Forelimb muscle (tissue), 1 donor: ENCODE measurements around the gene ANTXR1. TPM values are rescaled to one million over a fixed set of nuclear protein-coding genes. Genes with fewer than 3 reads are reported as not detected.

Experiments
- DNase-seq: peaks from one replicate; pipeline ENCODE4 v3.0.0-alpha.2; 2013; ENCODE audit warnings: low read depth
- polyA plus RNA-seq: library from polyadenylated mRNA; unstranded; fragments of 120-200 nt; gene quantifications from one replicate; pipeline ENCODE4 v1.2.1, GENCODE V29; 2013; ENCODE audit not compliant: insufficient read length

Gene ANTXR1
- polyA plus RNA-seq, 1 donor, result 123 TPM

- no peak for DNase-seq
Measured at GRCh38 chr2:69033461-69034095, 20.6 kb downstream of the ANTXR1 start.

- DNase-seq, result no peak
Measured at GRCh38 chr2:69034122-69034521, 21.1 kb downstream of the ANTXR1 start.

DNA sequence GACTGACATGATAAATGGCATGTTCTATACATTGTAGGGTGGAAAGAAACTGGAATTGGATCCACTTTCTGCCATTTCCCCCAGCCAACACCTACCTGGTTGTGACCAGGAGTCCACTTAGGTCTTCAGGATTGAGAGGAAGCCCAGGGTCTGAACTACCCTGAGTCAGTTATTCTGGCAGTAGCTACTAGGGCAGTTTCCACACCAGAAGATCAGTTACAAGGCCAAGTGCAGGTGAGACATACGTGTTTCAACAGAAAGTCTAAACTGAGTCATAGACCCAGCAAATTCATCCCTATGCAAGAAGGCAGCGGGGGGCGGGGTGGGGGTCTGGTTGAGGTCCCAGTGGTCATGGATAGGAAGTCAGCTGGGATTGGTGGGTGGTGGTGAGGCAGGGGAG lies 21.9 kb downstream of the ANTXR1 start:
- no peak for DNase-seq

DNA sequence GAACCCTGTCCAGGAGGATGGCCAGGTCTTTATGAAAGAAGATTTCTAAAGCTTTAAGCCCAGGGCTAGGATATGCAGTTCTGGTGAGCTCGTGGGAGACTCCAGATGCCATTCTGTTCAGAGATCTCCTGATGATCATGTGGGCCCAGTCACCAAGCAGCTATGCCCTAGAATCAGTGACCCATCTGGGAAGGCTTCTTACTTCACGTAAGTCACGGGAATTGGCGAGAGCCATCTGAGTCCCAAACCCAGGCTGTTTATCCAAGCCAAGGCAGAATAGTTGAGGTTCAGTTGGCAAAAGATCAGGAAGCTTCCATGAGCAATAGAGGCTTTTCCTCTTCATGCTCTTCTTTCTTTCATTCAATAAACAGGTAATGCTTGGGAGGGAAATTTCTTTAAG lies 23.9 kb downstream of the ANTXR1 start:
- DNase-seq, result no peak

GRCh38 chr2:69041214-69041613 lies 28.2 kb downstream of the ANTXR1 start:
- no peak for DNase-seq

GRCh38 chr2:69043736-69044400 lies 30.9 kb downstream of the ANTXR1 start:
- no peak for DNase-seq

DNA sequence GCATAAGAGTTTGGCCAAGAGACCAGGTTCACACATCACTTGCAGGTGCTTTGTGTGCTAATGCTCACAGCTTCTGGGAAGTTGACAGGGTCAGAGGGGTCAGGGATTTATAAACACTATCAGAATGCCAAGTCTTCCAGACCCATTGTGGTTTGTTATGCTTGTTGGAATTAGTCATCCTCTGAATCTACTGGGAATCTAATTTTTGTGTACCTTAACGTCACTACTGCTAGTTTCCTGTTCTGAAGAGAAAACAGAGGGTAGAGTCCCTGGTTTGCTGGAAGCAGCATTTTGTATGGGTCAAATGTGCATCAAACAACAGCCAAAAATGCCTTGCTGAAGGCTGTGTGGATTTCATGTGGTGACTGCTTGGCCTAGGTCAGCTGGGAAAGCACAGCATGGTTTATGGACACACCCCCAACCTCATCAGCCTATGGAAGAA lies 33.3 kb downstream of the ANTXR1 start:
- no peak for DNase-seq

DNA sequence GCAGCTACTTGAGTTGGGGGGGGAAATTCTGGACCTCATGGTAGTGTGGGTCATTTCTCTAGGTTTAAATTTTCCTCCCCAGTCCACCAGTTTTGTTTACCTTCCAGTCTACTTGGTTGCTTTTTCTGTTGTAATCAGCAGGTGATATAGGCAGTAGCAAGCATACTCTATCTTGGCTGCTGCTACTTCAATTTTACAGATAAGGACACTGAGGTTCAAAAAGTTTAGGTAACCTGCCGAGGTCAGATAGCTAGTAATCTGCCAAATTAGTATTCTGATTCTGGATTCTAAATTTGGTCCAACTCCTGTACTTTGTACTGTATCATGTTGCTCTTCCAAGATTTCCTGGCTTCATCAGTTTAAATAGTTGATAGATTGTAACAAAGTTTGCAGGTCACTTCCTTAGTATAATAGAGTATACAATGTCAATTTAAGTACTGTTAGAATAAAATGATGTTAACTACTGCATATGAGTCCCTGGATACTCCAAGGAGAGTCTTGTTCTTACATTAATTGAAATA lies 34.7 kb downstream of the ANTXR1 start:
- no peak for DNase-seq

DNA sequence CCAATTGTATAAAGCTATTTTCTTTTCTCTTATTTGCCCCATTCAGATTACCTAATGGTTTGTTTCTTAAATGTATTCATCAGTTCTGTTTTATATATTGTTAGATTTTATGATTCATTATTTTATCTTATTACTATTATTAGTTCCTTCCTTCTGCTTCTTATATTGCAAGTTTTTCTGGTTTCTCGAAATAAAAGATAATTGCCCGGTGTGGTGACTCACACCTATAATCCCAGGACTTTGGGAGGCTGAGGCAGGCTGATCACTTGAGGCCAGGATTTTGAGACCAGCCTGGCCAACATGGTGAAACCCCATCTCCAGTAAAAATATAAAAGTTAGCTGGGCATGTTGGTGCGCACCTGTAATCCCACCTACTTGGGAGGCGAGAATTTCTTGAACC lies 37.8 kb downstream of the ANTXR1 start:
- no peak for DNase-seq

DNA sequence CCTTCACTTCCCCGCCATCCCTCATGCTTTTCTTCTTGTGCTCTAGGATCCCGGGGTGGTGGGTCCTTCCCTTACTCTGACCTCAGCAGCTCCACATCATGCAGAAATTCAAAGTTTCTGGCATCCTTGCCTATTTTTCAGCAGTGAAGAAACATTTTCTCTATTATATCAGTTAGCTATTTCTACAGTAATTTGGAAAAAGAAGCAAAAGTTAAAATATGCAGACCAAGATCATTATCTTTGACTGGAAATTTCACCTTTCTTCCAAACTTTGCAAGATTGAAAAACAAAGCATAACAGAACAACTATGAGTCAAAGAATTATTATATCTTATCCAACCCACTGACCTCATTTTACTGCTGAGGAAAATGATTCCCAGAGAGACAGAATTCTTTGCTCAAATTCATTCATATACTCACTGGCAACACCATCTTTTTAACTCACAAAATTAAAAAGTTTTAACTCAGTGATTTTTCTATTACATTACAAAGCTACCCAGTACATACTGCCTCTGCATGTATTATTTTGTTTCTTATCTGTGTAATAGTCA lies 40.5 kb downstream of the ANTXR1 start:
- DNase-seq, result no peak

DNA sequence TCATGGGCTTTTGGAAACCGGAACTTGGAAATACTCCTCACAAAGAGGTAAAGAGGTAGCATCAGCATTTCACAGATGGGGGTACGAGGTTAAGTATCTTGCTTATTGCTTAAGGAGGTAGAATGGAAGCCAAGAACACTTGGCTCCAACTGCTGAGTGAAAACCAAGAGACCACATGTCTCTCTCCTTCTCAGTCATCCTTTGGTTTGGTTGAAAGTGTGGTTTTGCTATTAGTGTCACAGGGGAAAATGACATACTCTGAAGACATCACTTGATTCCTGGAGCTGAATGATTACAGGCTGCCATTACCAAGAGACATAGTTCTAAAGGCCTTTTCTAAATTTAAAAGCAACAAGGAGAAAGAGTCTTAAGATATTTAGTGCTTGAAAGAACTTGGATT lies 41.5 kb downstream of the ANTXR1 start:
- DNase-seq, result no peak

- DNase-seq, result no peak
Measured at GRCh38 chr2:69055688-69056470, 42.9 kb downstream of the ANTXR1 start.

GRCh38 chr2:69057660-69058059 lies 44.7 kb downstream of the ANTXR1 start:
- no peak for DNase-seq

DNA sequence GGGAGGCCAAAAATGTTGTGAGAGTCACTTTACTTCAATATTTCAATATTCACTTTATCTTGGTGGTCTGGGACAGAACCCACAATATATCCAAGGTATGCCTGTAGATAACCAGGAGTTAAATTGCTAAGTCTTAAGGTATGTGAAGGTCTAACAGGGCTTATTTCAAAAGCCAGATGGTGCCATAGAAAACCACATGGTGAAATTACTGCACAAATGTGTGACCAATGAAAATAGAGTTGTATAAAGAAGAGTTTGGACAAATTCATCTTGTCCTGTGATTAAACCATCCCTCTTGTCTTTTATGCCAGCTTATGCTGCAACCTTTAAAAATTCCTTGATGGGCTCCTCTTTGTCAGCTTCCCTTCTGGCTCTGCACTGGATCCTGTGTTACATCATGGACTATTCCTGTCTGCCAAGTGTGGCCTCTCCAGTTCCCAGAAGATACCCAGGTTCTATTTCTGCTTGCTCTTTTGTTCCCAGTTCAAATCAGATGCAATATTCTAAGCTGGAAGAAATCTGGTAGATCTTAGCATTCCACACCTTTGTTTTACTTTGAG lies 46.8 kb downstream of the ANTXR1 start:
- no peak for DNase-seq

DNA sequence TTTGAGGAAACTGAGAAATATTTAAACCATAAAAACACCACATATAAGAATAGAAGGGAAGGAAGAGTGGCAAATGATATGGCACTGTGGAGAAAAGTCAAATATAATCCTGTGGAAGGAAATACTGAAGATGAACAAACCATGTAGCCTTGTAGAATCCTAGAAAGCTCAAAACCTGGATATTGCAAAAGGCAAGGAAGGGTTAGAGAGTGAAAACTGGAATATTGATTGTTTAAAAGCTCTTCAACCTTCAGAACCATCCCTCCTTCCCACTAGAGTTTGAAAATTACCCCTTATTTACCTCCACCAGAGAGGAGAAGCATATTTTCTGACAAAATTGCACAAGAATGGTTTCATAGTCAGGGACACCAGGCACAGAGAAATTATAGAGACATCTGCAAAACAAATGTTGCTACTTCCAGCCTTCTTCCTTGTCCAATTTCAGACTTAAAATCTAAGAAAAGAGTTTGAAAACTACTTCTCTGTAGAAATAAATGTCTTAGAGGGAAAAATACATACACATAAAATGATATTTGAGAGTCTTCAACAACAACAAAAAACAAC lies 48.0 kb downstream of the ANTXR1 start:
- no peak for DNase-seq

DNA sequence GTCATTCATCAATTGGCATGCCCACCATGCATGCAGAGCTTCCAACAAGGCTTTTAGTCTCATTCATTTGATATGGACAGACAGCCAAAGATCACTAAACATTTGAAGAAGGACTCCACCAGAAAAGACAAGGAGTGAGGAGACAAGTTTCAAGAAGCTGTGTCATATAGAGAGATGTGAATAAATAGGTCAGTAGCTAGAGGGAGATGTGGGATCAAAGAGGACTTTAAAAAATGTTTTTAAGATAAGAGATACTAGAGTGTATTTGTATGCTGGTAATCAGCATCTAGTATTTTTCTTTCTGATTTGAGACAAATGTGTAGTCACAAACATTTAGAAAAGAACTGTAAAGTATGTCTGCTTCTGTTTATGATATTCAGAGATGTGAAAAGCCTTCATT lies 48.5 kb downstream of the ANTXR1 start:
- DNase-seq, result no peak

- DNase-seq, result no peak
Measured at GRCh38 chr2:69062307-69062962, 49.5 kb downstream of the ANTXR1 start.

DNA sequence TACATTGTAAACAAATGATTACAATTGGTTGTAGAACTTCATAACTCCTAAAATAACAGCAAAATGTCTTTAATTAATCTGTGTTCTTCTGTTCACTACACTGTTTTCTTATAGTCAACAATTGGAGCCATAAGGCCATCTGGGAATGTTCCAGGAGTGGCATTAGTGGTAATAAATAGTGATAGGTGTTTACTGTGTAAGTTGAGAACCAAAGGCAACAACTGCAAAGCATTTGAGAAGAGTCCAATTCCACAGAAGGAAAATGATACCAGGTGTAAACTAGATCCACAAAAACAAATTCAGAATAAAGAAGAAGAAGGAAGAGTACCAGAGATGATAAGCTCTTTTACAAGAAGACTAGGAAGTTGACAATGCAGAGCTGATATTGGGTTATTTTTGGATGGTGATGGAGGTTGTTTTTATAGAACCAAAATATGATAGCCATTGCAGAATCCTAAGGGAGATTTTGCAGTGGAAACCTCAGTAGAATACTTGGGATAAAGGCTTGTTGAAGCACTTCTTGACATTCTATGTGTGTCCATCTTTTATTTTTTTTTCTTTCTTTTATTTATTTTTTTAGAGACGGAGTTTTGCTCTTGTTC lies 52.9 kb downstream of the ANTXR1 start:
- no peak for DNase-seq

DNA sequence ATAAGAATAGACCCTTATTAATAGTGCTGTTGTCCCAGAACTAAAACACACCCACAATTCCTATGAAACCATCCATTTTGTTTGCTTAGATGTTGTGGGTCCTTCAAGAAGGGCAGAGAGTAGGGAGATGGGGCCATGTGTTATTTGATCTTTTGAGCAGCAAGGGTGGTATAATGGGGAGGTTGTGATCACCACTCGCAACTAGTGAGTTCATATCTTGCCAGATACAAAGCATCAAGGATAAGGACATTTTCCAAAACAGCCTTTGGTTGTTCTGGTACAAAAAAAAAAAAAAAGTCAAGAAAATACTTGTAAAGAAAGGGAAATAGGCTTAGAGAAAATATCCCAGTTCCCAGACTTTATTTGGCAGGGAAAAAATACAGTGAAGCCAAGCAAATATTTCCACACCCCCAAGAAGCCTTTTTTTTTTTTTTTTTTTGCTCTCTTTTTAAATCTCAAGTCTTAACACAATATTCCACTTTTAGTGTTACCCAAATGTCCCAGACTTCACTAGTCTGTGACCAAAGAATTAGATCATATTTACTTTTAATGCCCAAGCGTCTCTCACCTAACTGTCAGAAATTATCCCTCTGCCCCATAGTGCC lies 54.1 kb downstream of the ANTXR1 start:
- DNase-seq, result no peak

DNA sequence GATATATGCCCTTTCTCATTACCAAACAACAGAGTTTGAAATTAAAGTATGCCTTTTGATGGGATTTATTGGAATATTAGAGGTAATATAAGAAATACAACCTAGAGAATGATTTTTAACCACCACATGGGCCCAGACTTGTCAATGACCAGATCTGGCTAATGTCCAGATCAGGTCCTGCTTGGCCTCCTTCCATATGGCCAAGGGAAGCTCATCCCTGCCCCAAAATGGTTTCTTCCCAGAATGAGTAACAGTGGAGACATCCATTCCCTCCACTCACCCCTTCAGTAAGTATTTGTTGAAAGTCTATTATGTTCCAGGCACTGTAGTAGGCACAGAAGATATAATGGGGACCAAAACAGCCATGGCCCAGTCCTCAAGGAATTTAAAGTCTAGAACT lies 54.9 kb downstream of the ANTXR1 start:
- DNase-seq, result no peak
